HT-29 (cell line): ENCODE data around the gene MET. TPM values are rescaled to one million over a fixed set of nuclear protein-coding genes. Genes with fewer than 3 reads are reported as not detected.
"Not testable (repeated sequence)": the region's sequence is repeated elsewhere in the genome, so short reads cannot be mapped to it uniquely, and the experiment has no call there.

Experiments used
- DNase-seq: peaks from one replicate; pipeline ENCODE4 v3.0.0-alpha.2; 2015; ENCODE audit warnings: low spot score
- total RNA-seq: library from RNA; depleted of rRNA; stranded (reverse); fragments of >200 nt; shearing (Covaris generic); gene quantifications from 2 replicates; pipeline ENCODE4 v1.2.3, GENCODE V29; 2014

Gene MET
- total RNA-seq, 1 experiment from 2014 or later: 128 TPM

- DNase-seq: no peak
Measured at GRCh38 chr7:116726713-116727431, 54.9 kb downstream of the MET start.

- no peak for DNase-seq
Measured at GRCh38 chr7:116727432-116728009, 55.5 kb downstream of the MET start.

GRCh38 chr7:116728413-116728812 is 56.4 kb downstream of the MET start:
- no peak for DNase-seq

- DNase-seq: peak; percentile 45
Measured at GRCh38 chr7:116730097-116731022, 58.4 kb downstream of the MET start.

GRCh38 chr7:116731023-116731395 is 59.0 kb downstream of the MET start:
- DNase-seq: no peak

GRCh38 chr7:116731445-116732335 is 59.7 kb downstream of the MET start:
- DNase-seq: no peak

- DNase-seq: no peak
Measured at GRCh38 chr7:116732788-116733694, 61.0 kb downstream of the MET start.

- DNase-seq: no peak
Measured at GRCh38 chr7:116733924-116734580, 62.1 kb downstream of the MET start.

GRCh38 chr7:116734710-116735109 is 62.7 kb downstream of the MET start:
- no peak for DNase-seq

GRCh38 chr7:116736927-116737715 is 65.1 kb downstream of the MET start:
- DNase-seq: no peak

GRCh38 chr7:116738378-116738777 is 66.4 kb downstream of the MET start:
- no peak for DNase-seq

GRCh38 chr7:116739307-116739706 is 67.3 kb downstream of the MET start:
- DNase-seq: no peak

- no peak for DNase-seq
Measured at GRCh38 chr7:116740231-116740630, 68.2 kb downstream of the MET start.

- DNase-seq: no peak
Measured at GRCh38 chr7:116740755-116741462, 68.9 kb downstream of the MET start.

GRCh38 chr7:116741625-116742316 is 69.8 kb downstream of the MET start:
- no peak for DNase-seq

- no peak for DNase-seq
Measured at GRCh38 chr7:116742641-116743040, 70.6 kb downstream of the MET start.

- DNase-seq: not testable (repeated sequence)
Measured at GRCh38 chr7:116743835-116744234, 71.8 kb downstream of the MET start.

GRCh38 chr7:116746388-116746787 is 74.4 kb downstream of the MET start:
- DNase-seq: not testable (repeated sequence)
